Peyer's patch (tissue), 4 donors: Measurements from ENCODE around the gene CD300A. TPM values are rescaled to one million over a fixed set of nuclear protein-coding genes. Genes with fewer than 3 reads are reported as not detected.

Source experiments
- DNase-seq, 3 donors: peaks; one replicate each; pipeline ENCODE4 v3.0.0-alpha.2; 2017 to 2019
- H3K27ac ChIP-seq, 4 donors: fragments of 200-600 bp; sonication (generic); one replicate each; pipeline ENCODE4 v1.5.1; 2016 to 2019
- H3K27me3 ChIP-seq, 2 donors: fragments of 200-600 bp; sonication (generic); one replicate each; pipeline ENCODE4 v1.5.1; 2019
- H3K36me3 ChIP-seq, 3 donors: fragments of 200-600 bp; sonication (generic); one replicate each; pipeline ENCODE4 v1.5.1; 2016 to 2019
- H3K4me1 ChIP-seq, 4 donors: fragments of 200-600 bp; sonication (generic); one replicate each; pipeline ENCODE4 v1.5.1; 2016 to 2019
- H3K4me3 ChIP-seq, 4 donors: fragments of 200-600 bp; sonication (generic); 1 replicate in 3 of 4; 2 replicates in 1 of 4; pipeline ENCODE4 v1.5.1; 2016 to 2019; ENCODE audit warnings: mild to moderate bottlenecking in 1 of 4
- H3K9me3 ChIP-seq, 4 donors: fragments of 200-600 bp; sonication (generic); one replicate each; pipeline ENCODE4 v1.5.1; 2016 to 2019; ENCODE audit warnings: mild to moderate bottlenecking in 1 of 4
- CTCF ChIP-seq, 6 experiments: fragments of 450-650 bp in 4 of 6; fragments of 200-600 bp in 2 of 6; sonication (generic) in 1 of 6; IDR thresholded peaks; one replicate each; pipeline ENCODE4 v1.5.1; 2017 to 2019; ENCODE audit warnings: antibody characterized with exemption in 6 of 6, mild to moderate bottlenecking in 3 of 6, moderate library complexity in 1 of 6
- POLR2A ChIP-seq, 2 donors: fragments of 450-650 bp; IDR thresholded peaks; one replicate each; pipeline ENCODE4 v1.5.1; 2017; ENCODE audit warnings: antibody characterized with exemption in 2 of 2, mild to moderate bottlenecking in 2 of 2, moderate library complexity in 2 of 2
- total RNA-seq, 4 donors: library from RNA; depleted of rRNA; stranded (reverse); fragments of >200 nt; gene quantifications; one replicate each; pipeline ENCODE4 v1.1.0, GENCODE V29; 2016

CD300A gene
- total RNA-seq, 4 donors from 2014 or later, result 1.1 to 61.1 (median 6.8) TPM

- no peak for DNase-seq
- no peak for TF ChIP-seq CTCF (IDR thresholded peaks at IDR 0.05)
- TF ChIP-seq POLR2A (IDR thresholded peaks at IDR 0.05), result no peak
- no peak overlapping the region for H3K27ac ChIP-seq
- H3K36me3 ChIP-seq, result no peaks in the 10 kb centered on the region
- no peaks in the 10 kb centered on the region for H3K9me3 ChIP-seq
- no peaks in the 10 kb centered on the region for H3K27me3 ChIP-seq
- peaks cover 4 to 22% (median 16%) of the 10 kb centered on the region in 4 donors for H3K4me1 ChIP-seq
- H3K4me3 ChIP-seq, result no peak overlapping the region
Measured at GRCh38 chr17:74458835-74459234, 7.6 kb upstream of the CD300A start.

- no peaks in the 10 kb centered on the region for H3K9me3 ChIP-seq
- no peaks in the 10 kb centered on the region for H3K27me3 ChIP-seq
- no peak overlapping the region for H3K4me3 ChIP-seq
- no peak for TF ChIP-seq CTCF (IDR thresholded peaks at IDR 0.05)
- no peak for TF ChIP-seq POLR2A (IDR thresholded peaks at IDR 0.05)
- H3K27ac ChIP-seq, result no peak overlapping the region
- H3K36me3 ChIP-seq, result no peaks in the 10 kb centered on the region
- peaks cover 0 to 20% (median 15%) of the 10 kb centered on the region in 4 donors for H3K4me1 ChIP-seq
- DNase-seq, result no peak
Measured at GRCh38 chr17:74459622-74460021, 6.8 kb upstream of the CD300A start.

- no peaks in the 10 kb centered on the region for H3K27me3 ChIP-seq
- H3K4me1 ChIP-seq, result peaks cover 0 to 17% (median 11%) of the 10 kb centered on the region in 4 donors
- no peaks in the 10 kb centered on the region for H3K36me3 ChIP-seq
- H3K4me3 ChIP-seq, result no peak overlapping the region
- TF ChIP-seq POLR2A (IDR thresholded peaks at IDR 0.05) (no peak), CTCF (IDR thresholded peaks at IDR 0.05) (no peak)
- no peak for DNase-seq
- no peaks in the 10 kb centered on the region for H3K9me3 ChIP-seq
- H3K27ac ChIP-seq, result no peak overlapping the region
Measured at GRCh38 chr17:74460241-74460640, 6.2 kb upstream of the CD300A start.

GRCh38 chr17:74460996-74461395, 5.4 kb upstream of the CD300A start:
- no peaks in the 10 kb centered on the region for H3K36me3 ChIP-seq
- no peak overlapping the region for H3K27ac ChIP-seq
- no peaks in the 10 kb centered on the region for H3K27me3 ChIP-seq
- H3K4me3 ChIP-seq, result no peak overlapping the region
- peaks cover 0 to 17% (median 11%) of the 10 kb centered on the region in 4 donors for H3K4me1 ChIP-seq
- H3K9me3 ChIP-seq, result no peaks in the 10 kb centered on the region
- no peak for DNase-seq
- TF ChIP-seq CTCF (IDR thresholded peaks at IDR 0.05), result no peak
- TF ChIP-seq POLR2A (IDR thresholded peaks at IDR 0.05), result no peak

GRCh38 chr17:74461611-74462010, 4.8 kb upstream of the CD300A start:
- no peak overlapping the region for H3K4me3 ChIP-seq
- no peak overlapping the region for H3K27ac ChIP-seq
- no peaks in the 10 kb centered on the region for H3K27me3 ChIP-seq
- H3K9me3 ChIP-seq, result no peaks in the 10 kb centered on the region
- no peaks in the 10 kb centered on the region for H3K36me3 ChIP-seq
- TF ChIP-seq CTCF (IDR thresholded peaks at IDR 0.05) (no peak), POLR2A (IDR thresholded peaks at IDR 0.05) (no peak)
- no peak for DNase-seq
- peaks cover 0 to 18% (median 13%) of the 10 kb centered on the region in 4 donors for H3K4me1 ChIP-seq
